ENCODE results near the gene CXCR5. TPM values are rescaled to one million over a fixed set of nuclear protein-coding genes. Genes with fewer than 3 reads are reported as not detected.

Gene CXCR5
- total RNA-seq, 6 experiments from 2014 or later, result 0.07 TPM; not detected in 4

DNA sequence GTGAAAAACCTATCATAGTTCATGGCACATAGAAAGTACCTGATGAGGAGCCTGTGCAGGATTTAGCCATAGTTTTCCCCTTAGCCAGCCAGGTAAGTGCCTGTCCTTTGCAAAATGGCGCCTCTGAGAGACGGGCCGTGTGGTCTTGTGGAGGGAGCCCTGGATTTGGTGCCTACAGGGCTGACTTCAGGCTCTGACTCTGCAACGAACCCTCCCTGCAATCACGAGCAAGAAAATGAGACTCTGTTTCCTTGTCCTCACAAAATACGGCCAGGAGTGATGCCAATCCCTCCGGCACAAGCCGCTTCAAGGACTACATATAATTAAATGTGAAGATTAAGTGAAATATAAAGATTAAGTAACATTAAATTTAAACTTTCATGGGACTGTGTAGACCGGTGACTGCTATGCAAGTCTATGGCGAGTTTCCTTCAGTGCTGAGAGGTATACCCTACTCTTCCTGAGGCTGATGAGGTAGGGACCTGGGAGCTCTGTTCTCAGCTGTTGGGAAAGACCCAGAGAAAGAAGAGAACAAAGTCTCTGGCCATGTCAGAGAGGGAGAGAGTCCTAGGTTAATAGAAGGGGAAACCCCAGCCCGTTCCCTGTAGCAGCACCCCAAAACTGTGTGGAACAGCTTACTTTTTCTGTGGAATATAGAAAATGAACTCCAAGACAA, 6.1 kb upstream of the CXCR5 start:
- 88% methylated on average over 10 of the region's 11 CpGs for whole genome bisulfite sequencing (ENCODE audit: insufficient coverage, low coverage, low lambda C conversion rate, missing lambda C conversion rate)
- no peaks in the 10 kb centered on the region for H3K27me3 ChIP-seq
- no peaks in the 10 kb centered on the region for H3K9me3 ChIP-seq
- ATAC-seq, result no peak
- H3K27ac ChIP-seq, result no peak overlapping the region
- TF ChIP-seq, protein P1, sequence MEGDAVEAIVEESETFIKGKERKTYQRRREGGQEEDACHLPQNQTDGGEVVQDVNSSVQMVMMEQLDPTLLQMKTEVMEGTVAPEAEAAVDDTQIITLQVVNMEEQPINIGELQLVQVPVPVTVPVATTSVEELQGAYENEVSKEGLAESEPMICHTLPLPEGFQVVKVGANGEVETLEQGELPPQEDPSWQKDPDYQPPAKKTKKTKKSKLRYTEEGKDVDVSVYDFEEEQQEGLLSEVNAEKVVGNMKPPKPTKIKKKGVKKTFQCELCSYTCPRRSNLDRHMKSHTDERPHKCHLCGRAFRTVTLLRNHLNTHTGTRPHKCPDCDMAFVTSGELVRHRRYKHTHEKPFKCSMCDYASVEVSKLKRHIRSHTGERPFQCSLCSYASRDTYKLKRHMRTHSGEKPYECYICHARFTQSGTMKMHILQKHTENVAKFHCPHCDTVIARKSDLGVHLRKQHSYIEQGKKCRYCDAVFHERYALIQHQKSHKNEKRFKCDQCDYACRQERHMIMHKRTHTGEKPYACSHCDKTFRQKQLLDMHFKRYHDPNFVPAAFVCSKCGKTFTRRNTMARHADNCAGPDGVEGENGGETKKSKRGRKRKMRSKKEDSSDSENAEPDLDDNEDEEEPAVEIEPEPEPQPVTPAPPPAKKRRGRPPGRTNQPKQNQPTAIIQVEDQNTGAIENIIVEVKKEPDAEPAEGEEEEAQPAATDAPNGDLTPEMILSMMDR (IDR thresholded peaks at IDR 0.05), result no peak
- H3K4me3 ChIP-seq, result no peak overlapping the region
- no peak for DNase-seq
- no peaks in the 10 kb centered on the region for H3K4me1 ChIP-seq
- intact Hi-C loops (cut with DNase I), result no loop called here
- H3K36me3 ChIP-seq, result no peaks in the 10 kb centered on the region

GRCh38 chr11:118878163-118878563, 5.5 kb upstream of the CXCR5 start:
- no peak for TF ChIP-seq POLR2A (IDR thresholded peaks at IDR 0.05)
- TF ChIP-seq, protein P1 (IDR thresholded peaks at IDR 0.05), result no peak
- intact Hi-C loops (cut with DNase I), result no loop called here
- Histone ChIP-seq H3K4me3 (no peak overlapping the region), H3K27ac (no peak overlapping the region), H3K4me1 (no peaks in the 10 kb centered on the region), H3K9me3 (no peaks in the 10 kb centered on the region), H3K27me3 (no peaks in the 10 kb centered on the region), H3K36me3 (no peaks in the 10 kb centered on the region)
- 87% methylated on average over 4 of the region's 4 CpGs for WGBS (ENCODE audit: insufficient coverage, low coverage, low lambda C conversion rate, missing lambda C conversion rate)
- ATAC-seq (no peak), DNase-seq (no peak)

- no peak overlapping the region for H3K27ac ChIP-seq
- WGBS (ENCODE audit: insufficient coverage, low coverage, low lambda C conversion rate, missing lambda C conversion rate), result 51% methylated on average over 3 of the region's 3 CpGs
These were observed 2.5 kb upstream of the CXCR5 start for GRCh38 chr11:118881228-118881627.

GRCh38 chr11:118882491-118882890, 1.2 kb upstream of the CXCR5 start:
- ATAC-seq, result no peak
- no peak for TF ChIP-seq POLR2A (IDR thresholded peaks at IDR 0.05)
- TF ChIP-seq, protein P1 (IDR thresholded peaks at IDR 0.05), result no peak
- intact Hi-C loops (cut with DNase I), result no loop called here
- H3K27ac ChIP-seq, result no peak overlapping the region
- H3K9me3 ChIP-seq, result no peaks in the 10 kb centered on the region
- DNase-seq, result no peak
- H3K27me3 ChIP-seq, result no peaks in the 10 kb centered on the region
- 56% methylated on average over 5 of the region's 5 CpGs for WGBS (ENCODE audit: insufficient coverage, low coverage, low lambda C conversion rate, missing lambda C conversion rate)
- no peak overlapping the region for H3K4me3 ChIP-seq
- no peaks in the 10 kb centered on the region for H3K36me3 ChIP-seq
- H3K4me1 ChIP-seq, result peaks cover 0 to 5% (median 0%) of the 10 kb centered on the region in 4 donors

More at GRCh38 chr11:118881228-118881627, 2.5 kb upstream of the CXCR5 start:
- no peaks in the 10 kb centered on the region for H3K36me3 ChIP-seq
- DNase-seq, result no peak
- ATAC-seq, result no peak
- intact Hi-C loops (cut with DNase I), result no loop called here
- H3K4me1 ChIP-seq, result peaks cover 0 to 5% (median 0%) of the 10 kb centered on the region in 4 donors
- H3K4me3 ChIP-seq, result no peak overlapping the region
- H3K9me3 ChIP-seq, result no peaks in the 10 kb centered on the region
- no peaks in the 10 kb centered on the region for H3K27me3 ChIP-seq
- TF ChIP-seq, protein P1 (IDR thresholded peaks at IDR 0.05), result no peak
- no peak for TF ChIP-seq POLR2A (IDR thresholded peaks at IDR 0.05)
